GM21526 (cell line): ENCODE measurements around the gene CDC42BPG.
A peak's percentile ranks its signal among the peaks of the same experiment; 100 is the strongest.

Experiments used
- ATAC-seq: cut with Tn5 transposase; IDR thresholded peaks from one replicate; pipeline ENCODE4 v1.9.1; 2021; ENCODE audit warnings: moderate library complexity; ENCODE audit not compliant: unreplicated experiment, low FRiP score

CDC42BPG gene

DNA sequence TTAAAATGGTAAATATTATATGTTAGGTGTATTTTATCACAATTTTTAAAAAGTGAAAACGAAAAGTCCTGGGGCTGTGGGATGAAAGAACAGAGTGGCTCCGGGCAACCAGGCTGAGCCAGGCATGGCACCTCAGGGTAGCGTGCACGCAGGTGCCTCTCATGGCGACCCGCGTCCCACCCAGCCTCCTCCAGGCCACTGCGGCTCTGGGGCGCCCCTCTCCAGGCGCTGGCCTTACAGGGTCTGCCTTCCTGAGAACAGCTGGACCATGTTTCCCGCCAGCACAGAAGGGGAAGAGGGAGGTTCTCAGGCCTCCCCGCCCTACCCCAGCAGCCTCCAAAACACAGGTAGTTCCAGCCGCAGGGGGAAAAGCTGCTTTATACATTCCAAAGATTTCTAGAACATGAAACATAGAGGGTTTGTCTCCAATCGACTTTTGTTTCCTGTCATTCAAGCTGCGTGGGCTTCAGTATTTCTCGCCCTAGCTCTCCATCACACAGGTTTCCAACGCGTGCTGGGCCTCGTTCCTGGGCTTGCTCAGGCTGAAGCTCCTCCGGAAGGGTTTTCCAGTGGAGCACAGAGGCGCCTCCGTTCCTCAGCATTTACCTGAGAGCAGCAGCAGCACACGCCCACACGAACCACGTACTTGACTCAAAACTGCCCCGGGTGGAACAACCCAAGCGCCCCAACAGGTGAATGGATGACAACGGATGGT, 23.5 kb upstream of the CDC42BPG start:
- ATAC-seq: no peak

DNA sequence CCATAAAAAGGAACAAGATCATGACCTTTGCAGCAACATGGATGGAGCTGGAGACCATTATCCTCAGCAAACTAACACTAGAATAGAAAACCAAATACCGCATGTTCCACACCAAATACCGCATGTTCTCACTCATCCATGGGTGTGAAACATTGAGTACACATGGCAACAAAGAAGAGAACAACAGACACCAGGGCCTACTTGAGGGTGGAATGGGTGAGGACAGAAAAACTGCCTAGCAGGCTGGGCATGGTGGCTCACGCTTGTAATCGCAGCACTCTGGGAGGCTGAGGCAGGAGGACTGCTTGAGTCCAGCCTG, 21.7 kb upstream of the CDC42BPG start:
- no peak for ATAC-seq

DNA sequence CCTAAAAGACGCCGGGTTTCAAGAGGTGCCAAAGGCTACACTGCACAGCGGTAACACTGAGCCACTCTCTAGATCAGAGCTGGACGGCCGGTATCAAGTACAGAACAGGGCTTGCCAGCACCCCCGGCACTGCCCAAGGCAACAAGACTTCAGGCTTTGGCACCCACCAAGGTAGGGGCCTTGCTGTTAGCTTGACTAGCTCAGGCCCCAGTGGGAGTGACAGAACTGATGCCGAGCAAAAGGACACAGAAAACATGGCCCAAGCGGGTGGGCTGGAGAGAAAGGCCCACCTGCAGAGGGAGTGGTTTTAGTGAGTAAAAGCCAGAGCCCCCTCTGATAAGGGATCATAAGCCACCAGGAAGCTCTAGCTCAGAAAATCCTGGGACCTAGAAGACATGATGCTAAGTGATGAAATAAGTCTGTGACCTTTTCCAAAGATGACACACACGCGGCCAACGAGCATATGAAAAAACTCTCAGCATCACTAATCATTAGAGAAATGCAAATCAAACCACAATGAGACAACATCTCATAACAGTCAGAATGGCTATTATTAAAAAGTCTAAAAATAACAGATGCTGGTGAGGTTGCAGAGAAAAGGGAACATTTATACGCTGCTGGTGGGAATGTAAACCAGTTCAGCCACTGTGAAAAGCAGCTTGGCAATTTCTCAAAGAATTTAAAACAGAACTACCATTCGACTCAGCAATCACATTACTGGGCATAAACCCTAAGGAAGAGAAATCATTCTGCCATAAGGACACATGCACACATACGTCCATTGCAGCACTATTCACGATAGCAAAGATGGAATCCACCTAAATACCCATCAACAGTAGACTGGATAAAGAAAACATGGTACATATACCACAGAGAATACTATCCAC, 21.1 kb upstream of the CDC42BPG start:
- ATAC-seq: no peak

DNA sequence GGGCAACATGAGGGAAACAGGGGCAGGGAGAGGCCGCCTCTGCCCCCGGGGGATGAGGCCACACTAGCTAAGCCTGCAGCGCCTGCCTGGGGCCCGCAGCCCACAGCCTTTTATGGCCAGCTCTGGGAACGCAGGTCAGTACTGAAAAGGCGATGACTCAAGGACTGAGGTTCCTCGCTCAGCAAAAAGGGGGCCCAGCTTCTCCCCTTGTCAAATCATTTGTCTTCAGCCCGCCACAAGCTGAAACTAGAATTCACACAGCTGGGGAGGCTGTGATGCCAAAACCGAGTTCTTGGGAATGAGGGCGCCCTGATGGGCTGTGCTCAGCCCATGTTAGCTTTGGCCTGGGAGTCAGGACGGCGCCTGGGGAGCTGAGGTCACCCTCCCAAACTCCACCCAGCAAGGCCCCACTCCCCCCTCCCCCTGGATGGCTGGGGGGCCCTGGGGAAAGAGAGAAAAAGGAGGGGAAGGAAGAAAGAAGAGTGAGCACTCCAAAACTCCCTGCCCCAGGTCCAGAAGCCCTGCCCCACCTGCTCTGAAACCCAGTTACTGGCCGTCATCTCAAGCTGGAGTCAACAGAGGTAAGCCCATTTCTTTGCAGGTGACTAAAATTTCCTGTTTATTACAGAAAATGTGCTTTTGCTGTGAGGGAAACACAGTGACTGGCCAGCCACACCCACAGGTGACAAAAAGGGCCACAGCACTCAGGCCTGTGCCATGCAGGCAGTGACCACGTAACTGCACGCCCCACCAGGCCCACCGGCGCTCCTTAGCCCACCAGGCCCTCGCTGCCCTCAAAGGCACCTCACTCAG, 20.2 kb upstream of the CDC42BPG start:
- no peak for ATAC-seq

DNA sequence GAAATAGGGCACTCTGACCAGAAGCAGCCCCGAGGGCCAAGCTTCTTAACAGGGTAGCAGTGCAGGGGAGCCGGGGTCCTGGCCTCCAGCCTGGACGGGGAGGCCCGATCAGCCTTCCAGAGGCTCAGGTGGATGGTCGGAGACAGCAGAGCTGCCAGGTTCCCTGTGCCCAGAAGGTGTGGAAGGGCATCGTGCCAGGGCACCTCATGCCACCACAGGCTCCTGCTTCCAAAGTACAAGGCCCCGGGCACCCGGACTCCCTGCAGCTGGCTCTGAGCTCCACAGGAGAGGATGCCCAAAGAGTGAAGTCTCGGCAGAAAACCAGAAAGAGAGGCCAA, 19.7 kb upstream of the CDC42BPG start:
- ATAC-seq: no peak

DNA sequence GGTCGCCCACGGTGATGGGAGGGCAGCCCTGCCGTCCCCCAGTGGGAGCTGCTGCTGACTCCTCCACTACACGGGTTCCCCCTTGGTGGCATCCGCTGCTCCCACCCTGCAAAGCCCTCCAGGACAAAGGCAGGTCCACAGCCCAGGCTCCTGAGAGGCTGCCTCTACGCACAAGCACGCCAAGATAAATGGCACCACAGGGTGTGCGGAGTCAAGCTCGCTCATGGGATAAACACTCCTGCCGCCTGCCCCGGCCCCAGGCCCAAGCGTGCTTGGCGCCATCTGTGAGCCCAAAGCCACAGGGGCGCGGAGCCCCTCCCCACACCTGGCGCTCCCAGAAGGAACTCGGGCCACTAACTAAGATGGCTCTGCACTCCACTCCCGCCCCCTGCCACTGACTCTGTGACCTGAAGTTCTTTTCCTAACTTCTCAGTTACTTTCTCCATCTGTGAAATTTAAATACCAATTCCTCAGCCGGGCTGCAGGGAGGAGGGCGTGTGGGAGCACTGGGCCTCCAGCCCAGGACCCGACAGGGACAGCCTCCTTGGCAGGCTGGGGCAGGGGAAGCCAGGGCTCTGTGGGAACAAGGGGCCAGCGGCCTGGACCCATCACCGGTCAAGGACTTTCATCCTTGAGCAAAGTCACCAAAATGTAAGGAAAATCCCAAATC, 19.1 kb upstream of the CDC42BPG start:
- no peak for ATAC-seq

DNA sequence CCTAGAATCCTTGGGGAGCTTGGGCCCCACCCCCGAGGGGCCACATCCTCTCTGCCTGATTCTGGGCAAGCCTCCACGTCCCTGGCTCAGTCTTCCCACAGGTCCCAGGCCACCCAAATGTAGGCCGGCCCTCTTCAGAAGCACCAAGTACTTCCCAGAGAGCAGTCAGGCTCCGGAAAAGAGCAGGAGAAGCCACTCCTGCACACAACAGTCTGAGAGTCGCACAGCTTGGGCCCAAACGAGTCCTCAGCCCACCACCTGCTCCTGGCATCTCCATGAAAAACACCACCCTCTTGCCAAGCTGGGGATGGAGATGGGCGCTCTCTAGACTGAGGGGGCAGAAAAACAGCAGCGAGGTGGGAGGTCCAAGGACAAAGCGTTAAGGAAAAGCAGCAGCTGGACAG, 18.5 kb upstream of the CDC42BPG start:
- ATAC-seq: no peak

DNA sequence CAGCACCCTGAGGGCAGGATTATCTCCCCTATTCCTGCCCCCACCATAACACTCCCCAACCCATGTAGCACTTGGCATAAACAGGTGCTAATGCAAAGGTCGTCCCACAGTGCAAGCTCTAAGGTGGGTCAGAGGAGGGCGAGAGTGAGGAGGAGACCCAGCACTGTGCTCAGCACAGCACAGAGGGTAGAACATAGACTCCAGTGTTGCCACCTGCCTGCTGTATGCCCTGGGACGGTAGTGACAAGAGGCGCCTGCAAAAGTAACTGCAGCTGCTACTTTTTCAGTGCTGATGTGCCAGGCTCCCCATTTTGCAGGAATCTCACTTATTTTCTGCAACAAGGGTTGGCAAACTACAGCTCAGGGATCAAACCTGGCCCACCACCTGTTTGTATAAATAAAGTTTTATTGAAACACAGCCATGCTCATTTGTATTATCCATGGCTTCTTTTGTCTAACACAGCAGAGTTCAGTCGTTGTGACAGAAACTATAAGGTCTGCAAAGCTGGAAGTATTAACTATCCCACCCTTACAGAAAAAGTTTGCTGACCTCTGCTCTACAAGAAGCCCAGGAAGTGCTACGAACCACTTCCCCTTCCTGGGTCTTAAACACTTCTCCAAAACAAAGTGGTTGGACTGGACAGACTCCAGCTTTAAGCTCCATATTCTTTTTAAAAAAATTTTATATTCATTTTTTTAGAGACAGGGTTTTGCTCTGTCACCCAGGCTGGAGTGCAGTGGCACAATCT, 16.9 kb upstream of the CDC42BPG start:
- no peak for ATAC-seq

DNA sequence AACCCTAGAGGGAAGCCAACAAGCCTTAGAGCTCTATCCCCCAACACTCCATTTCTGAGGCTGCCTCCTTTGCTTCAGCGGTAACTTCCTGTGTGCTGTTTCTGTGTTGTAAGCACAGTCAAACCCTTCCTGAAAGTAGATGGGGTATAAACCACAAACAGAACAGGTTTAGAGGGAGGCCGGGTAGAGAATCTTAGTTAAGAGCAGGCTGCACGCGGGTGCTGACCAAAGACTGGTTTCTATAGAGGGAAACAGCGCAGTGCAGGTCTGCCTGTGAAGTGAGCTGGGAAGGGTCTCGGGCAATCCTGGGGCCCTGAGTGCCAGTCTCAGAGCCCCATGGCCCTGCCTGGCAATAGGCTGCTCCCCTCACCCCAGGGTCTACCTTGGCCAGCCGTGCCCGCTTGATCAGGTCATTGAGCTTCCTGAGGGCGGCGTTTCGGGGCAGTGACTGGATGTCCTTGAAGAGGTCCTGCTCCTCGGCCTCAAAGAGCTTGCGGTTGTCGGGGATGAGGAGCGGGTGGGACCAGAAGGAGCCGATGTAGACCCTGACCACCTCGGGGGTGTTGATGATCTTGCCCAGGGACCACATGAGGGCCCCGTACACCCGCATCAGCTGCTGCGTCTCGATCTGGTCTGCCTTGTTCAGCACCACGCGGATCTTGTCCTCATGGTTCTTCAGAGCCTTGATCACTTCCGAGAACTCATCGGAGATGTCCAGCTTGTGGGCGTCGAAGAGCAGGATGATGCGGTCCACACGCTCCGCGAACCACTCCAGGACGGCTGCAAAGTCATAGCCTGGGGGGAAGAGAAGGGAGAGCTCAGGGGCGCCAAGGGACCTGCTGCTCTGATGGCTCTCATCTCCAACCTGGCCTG, 15.3 kb upstream of the CDC42BPG start:
- peak; percentile 62 for ATAC-seq

DNA sequence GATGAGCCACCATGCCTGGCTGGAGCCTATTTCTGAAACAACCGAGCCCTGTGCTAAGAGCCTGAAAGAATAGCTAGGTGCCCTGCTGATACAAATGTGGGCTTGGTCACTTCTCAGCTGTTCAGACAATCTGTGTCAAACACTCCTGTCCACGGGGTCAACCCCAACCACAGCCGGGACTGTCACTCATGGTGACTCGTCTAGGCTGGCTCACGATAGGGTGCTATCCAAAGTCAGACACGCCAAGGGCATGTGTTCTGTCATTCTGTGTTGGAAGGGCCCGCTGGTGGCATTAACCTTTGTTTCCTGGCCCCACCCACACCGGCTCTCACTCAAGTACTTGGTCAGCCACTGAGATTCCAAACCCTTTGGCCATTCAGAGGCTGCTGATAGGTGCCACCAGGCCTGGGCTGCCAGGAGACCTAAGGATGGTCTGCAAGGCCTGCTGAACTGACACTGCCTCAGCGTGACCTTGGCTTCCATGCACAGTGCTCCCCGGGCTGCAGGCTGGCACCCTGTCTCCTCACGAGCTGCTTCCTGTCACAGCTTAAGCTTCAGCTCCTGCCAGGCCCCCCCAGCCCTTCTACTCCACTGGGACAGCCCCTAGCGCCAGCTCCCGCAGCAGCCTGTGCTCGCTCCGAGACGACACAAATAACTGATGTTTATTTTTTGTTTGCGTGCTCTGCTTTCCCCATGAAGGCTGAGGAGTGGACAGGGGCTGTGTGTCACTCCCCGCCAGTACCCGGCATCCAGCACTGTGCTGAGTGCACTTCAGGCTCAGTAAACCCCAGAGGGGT, 14.2 kb upstream of the CDC42BPG start:
- ATAC-seq: no peak

DNA sequence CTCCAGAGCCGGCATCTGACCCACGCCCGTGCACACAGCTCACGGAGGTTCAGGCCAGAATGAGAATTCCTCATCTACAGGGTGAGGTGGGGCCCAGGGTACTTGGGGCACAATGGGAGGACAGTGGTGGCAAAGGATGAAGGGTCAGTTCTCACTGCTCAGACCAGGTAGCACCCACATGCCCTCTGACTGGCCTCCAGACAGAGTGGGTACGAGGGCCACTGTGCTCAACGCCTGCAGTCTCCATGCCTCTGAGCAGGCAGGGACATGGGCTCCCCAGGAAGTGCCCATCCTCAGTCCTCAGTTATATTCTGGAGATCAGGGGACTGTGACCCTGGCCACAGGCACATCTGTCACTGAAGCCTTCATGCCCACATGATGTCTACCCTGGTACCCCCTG, 13.0 kb upstream of the CDC42BPG start:
- no peak for ATAC-seq

DNA sequence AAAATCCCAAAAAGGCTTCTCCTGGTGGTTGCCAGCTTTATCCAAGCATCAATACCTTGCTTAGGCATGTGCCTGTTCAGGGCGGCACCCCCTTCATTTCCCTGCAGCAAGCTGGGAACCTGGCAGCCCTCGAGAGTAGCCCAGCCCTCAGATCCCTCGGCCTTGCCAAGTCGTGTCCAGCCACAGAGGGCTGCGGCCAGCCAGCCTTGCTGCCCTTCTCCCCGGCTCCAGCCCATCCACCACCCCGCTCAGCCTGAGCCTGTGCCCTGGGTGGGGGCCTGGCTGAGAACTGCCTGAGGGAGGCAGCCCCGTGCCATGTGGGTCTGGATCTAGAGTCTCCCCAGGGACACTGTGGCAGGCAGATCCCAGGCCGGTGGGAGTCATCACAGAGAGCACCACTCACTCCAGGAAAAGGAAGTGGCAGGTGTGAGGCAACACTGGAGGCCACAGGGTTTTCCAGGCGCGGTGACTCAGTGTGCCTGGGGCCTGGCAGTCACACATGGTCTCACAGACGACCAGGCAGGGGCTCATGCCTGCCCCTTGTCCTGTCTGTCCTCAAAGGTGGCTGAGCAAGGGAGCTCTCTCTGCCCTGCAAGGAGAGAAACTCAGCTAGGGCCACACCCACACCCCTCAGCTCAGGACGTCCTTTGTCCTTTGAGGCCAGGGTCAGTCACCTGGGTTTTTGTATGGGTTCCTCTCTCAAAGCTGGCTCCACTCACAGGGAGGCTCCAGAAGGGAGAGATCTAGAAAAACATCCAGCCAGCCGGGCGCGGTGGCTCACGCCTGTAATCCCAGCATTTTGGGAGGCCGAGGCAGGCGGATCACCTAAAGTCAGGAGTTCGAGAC, 12.2 kb upstream of the CDC42BPG start:
- ATAC-seq: no peak

DNA sequence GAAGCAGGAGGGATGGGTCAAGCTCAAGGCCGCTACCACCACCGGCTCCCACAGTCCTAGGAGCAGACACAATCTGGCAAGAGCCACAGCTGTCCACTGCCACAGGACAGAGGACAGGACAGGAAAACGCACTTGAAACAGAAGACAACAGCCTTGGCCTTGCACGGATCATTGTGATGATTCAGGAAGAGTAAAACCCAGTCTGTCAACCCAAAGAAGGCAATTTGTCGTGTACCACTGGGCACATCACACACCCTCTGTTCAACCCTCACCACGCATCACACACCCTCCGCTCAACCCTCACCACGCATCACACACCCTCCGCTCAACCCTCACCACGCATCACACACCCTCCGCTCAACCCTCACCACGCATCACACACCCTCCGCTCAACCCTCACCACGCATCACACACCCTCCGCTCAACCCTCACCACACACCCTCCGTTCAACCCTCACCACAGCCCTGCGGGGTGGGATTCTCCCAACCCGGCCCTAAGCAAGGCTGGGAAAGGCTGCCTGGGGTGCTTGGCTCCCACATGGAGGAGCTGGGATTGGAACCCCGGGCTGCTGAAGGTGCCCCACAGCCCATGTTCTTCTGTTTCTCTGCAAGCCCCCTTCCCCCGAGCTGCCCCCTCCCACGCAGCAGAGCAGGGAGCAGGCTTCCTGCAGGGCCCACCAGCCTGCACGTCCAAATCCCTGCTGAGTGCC, 11.3 kb upstream of the CDC42BPG start:
- no peak for ATAC-seq

DNA sequence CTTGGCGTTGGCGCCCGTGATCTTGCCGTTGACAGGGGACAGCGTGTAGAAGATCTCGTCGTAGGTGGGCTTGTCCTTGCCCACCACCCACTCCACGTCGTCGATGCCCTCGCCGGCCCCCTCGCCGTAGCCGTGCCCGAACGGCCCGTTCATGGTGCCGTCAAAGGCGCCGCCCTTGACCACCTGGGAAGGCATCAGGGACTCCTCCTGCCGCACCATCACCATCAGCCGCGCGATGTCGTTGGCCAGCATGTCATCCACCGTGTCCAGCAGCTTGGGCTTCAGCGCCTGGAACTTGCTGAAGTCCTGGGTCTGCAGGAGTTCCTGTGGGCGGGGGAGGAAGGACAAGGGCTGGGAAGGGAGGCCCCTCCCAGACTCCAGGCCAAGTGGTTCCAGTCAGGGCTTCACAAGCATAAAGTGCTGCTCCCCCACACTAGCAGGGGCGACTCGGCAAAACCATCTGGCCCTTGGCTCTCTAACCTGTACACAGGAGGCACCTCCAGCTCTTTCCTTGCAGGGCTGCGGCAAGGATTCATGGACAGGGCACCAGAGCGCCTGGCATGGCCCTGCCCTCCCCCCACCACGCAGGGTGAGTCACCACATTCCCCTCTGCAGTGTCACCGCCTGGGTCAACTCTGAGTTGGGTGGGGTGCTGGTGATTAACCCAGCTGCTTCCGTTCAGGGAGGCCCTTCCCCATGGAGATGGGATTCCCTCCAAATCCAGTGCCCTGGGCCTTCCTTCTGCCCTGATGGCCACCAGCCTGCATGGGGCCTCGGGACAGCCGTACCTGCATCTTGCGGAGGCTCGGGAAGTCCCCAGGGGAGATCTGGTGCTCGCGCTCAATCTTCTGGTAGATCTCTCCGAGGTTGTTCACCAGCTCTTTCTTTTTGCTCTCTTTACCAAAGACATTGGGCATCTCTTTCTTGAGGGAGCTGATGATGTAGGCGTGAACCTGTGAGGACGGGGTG, 10.4 kb upstream of the CDC42BPG start:
- ATAC-seq: no peak

DNA sequence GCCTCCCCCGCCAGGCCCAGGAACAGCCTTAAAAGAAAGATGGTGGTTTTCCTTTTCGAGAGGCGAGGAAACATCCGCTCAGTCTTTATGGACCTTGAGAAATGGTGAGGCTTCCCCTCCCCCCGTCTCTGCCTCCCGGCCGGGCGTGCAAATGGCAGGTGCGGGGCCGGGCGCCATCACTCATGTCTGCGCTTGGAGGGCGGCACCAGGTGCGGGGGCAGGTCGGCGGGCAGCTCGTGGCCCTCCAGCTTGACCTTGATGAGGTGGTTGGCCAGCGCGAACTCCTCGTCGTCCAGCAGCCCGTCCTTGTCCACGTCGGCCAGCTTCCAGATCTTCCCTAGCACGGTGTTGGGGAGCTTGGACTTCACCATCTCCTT, 9.7 kb upstream of the CDC42BPG start:
- no peak for ATAC-seq

DNA sequence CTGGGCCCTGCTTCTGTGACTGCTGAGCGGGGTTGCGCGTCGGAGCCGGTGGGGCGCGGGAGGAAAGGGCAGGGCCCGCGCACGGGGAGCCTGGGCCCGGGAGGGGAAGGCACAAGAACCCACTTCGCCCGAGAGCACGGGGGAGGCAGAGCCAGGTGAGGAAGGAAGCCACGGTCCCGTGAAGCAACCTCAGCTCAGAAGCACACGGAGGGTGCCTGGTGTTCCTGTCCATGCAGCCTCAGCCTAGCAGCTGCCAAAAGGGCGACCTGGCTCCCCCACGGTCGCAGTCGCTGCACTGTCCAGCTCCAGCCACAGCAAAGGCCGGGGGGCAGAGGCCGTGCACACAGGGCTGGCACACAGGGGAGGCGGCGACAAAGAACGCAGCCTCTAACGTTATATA, 9.3 kb upstream of the CDC42BPG start:
- no peak for ATAC-seq
